Mucosa of descending colon (tissue), 3 donors: ENCODE data around the gene TMEM108. TPM values are rescaled to one million over a fixed set of nuclear protein-coding genes. Genes with fewer than 3 reads are reported as not detected.
"Not testable (repeated sequence)": the region's sequence is repeated elsewhere in the genome, so short reads cannot be mapped to it uniquely, and the experiment has no call there.

Source experiments
- ATAC-seq: fragments of 200-7000 bp; cut with Tn5 transposase; one replicate; pipeline ENCODE4 v1.9.1; 2020; ENCODE audit warnings: mild to moderate bottlenecking, moderate library complexity
- DNase-seq, 3 donors: peaks; one replicate each; pipeline ENCODE4 v3.0.0-alpha.2; 2020
- H3K36me3 ChIP-seq: fragments of 200-600 bp; one replicate; pipeline ENCODE4 v1.8.0; 2021; ENCODE audit warnings: low read depth, mild to moderate bottlenecking
- H3K4me1 ChIP-seq: fragments of 200-600 bp; one replicate; pipeline ENCODE4 v1.8.0; 2021; ENCODE audit warnings: low read depth, mild to moderate bottlenecking
- H3K4me3 ChIP-seq: fragments of 200-600 bp; one replicate; pipeline ENCODE4 v1.8.0; 2021; ENCODE audit warnings: mild to moderate bottlenecking
- H3K9me3 ChIP-seq: fragments of 200-600 bp; one replicate; pipeline ENCODE4 v1.8.0; 2021; ENCODE audit warnings: mild to moderate bottlenecking
- CTCF ChIP-seq: fragments of 200-600 bp; IDR thresholded peaks from one replicate; pipeline ENCODE4 v1.8.0; 2022; ENCODE audit warnings: antibody characterized with exemption, mild to moderate bottlenecking
- intact Hi-C, 2 donors: fragments of 100-400 bp; cut with DNase I in 1 of 2; cut with micrococcal nuclease in 1 of 2; formaldehyde crosslinking; loops; one replicate each; pipeline versions ENCODE4 v1.11.0 to v1.11.1; 2022; cut with DNase I, micrococcal nuclease
- long read RNA-seq, 2 donors: library from polyadenylated mRNA; unstranded; transcript quantifications; one replicate each; pipeline ENCODE4 v2.0.0, GENCODE V29; 2019 to 2021
- total RNA-seq, 3 donors: library from RNA; stranded (reverse); fragmentation: NEBNext Ultra II Directional in 2 of 3; extraction: Animal tissue kit (Norgen Biotek cat#: 25700) in 2 of 3; gene quantifications; one replicate each; pipeline versions ENCODE4 v1.2.1 to v1.2.4, GENCODE V29; 2021 to 2023
- donor health status: DM: no; HTN: no; CAD: no; lungs with moderate emphysema.
- donor health status: DM: no; HTN: no; CAD: no.
- donor health status: DM: no; HTN: yes; CAD: no.

Gene TMEM108
- total RNA-seq = 1 to 10 TPM in 2 of 3 donors, under 1 TPM in 1; 0.72 to 3.4 (median 1.1) TPM
- long read RNA-seq, donor 1, partial matches to known transcripts = 0 of 7 reads
- long read RNA-seq, donor 1, other reads (novel, unspliced or antisense) = 0 of 7 reads
- long read RNA-seq, donor 2, partial matches to known transcripts = 1 of 1 reads
- long read RNA-seq, donor 2, other reads (novel, unspliced or antisense) = 0 of 1 reads

- intact Hi-C loops = loop anchor here in 1 of 2 donors (10.0 kb wide), 1 partner anchor 387 kb away; no protein-coding TSS in a partner anchor
- Histone ChIP-seq H3K4me1 (peaks cover 4% of the 10 kb centered on the region), H3K4me3 (no peak within 1 kb of the TSS), H3K9me3 (no peaks in the 10 kb centered on the region), H3K36me3 (no peaks in the 10 kb centered on the region)
- ATAC-seq = peak; percentile 72
- peak; percentile 64 to 65 (median 64) for DNase-seq
- no peak for TF ChIP-seq CTCF
Measured at GRCh38 chr3:133038089-133038730, at the start of gene TMEM108. TSS of gene TMEM108 (plus strand) at chr3:133038391.

- TF ChIP-seq CTCF = no peak
Measured at GRCh38 chr3:132995971-132996370, 42.2 kb upstream of the TMEM108 start.

GRCh38 chr3:132997404-132998185, 40.6 kb upstream of the TMEM108 start:
- DNase-seq (no peak), ATAC-seq (no peak)
- intact Hi-C loops = no loop called here
- H3K4me1 ChIP-seq = no peaks in the 10 kb centered on the region
- no peak for TF ChIP-seq CTCF
- H3K36me3 ChIP-seq = no peaks in the 10 kb centered on the region
- no peak overlapping the region for H3K4me3 ChIP-seq
- H3K9me3 ChIP-seq = no peaks in the 10 kb centered on the region

More at GRCh38 chr3:132995971-132996370, 42.2 kb upstream of the TMEM108 start:
- H3K36me3 ChIP-seq = no peaks in the 10 kb centered on the region
- no peak for DNase-seq
- no peak overlapping the region for H3K4me3 ChIP-seq
- no peaks in the 10 kb centered on the region for H3K9me3 ChIP-seq
- no peaks in the 10 kb centered on the region for H3K4me1 ChIP-seq
- intact Hi-C loops = no loop called here
- no peak for ATAC-seq

- DNase-seq, ATAC-seq, H3K9me3 ChIP-seq, intact Hi-C loops, H3K4me1 ChIP-seq, H3K4me3 ChIP-seq, H3K36me3 ChIP-seq: not testable (repeated sequence)
Measured at GRCh38 chr3:133005032-133005431, 33.2 kb upstream of the TMEM108 start.

GRCh38 chr3:133007601-133008000, 30.6 kb upstream of the TMEM108 start:
- Histone ChIP-seq H3K36me3 (no peaks in the 10 kb centered on the region), H3K9me3 (peaks cover 9% of the 10 kb centered on the region), H3K4me1 (no peaks in the 10 kb centered on the region), H3K4me3 (no peak overlapping the region)
- ATAC-seq (no peak), DNase-seq (no peak)
- intact Hi-C loops = no loop called here
- TF ChIP-seq CTCF = no peak

- no peak for TF ChIP-seq CTCF
- ATAC-seq = no peak
- no peaks in the 10 kb centered on the region for H3K36me3 ChIP-seq
Measured at GRCh38 chr3:133014325-133014724, 23.9 kb upstream of the TMEM108 start.

GRCh38 chr3:133015573-133015972, 22.6 kb upstream of the TMEM108 start:
- H3K36me3 ChIP-seq, ATAC-seq, intact Hi-C loops, H3K9me3 ChIP-seq, DNase-seq, H3K4me3 ChIP-seq, H3K4me1 ChIP-seq: not testable (repeated sequence)

More at GRCh38 chr3:133014325-133014724, 23.9 kb upstream of the TMEM108 start:
- no peak for DNase-seq
- Histone ChIP-seq H3K4me1 (no peaks in the 10 kb centered on the region), H3K9me3 (peaks cover 9% of the 10 kb centered on the region), H3K4me3 (no peak overlapping the region)
- intact Hi-C loops = no loop called here
